HL-60 (cell line): ENCODE data around the gene CLIP2.

Source experiments
- DNase-seq, 2 experiments: peaks; one replicate each; pipeline ENCODE4 v3.0.0-alpha.2; 2010 to 2020; ENCODE audit warnings: low read depth in 1 of 2, low spot score in 1 of 2
- H3K27ac ChIP-seq: fragments of 250-450 bp; sonication (Bioruptor Pico); replicated peaks from 2 replicates; pipeline ENCODE4 v1.5.1; 2020; ENCODE audit warnings: mild to moderate bottlenecking, moderate library complexity
- H3K27me3 ChIP-seq: fragments of 250-450 bp; sonication (Bioruptor Pico); 2 replicates; pipeline ENCODE4 v1.5.1; 2021; ENCODE audit warnings: mild to moderate bottlenecking, moderate library complexity; ENCODE audit not compliant: insufficient read depth, poor library complexity, severe bottlenecking
- H3K4me3 ChIP-seq: replicated peaks from 2 replicates; pipeline ENCODE4 v1.5.1; 2011; ENCODE audit warnings: mild to moderate bottlenecking, control low read depth, low read length; ENCODE audit not compliant: insufficient read depth
- GABPA ChIP-seq: IDR thresholded peaks from 2 replicates; pipeline ENCODE4 v1.6.1; 2012; ENCODE audit warnings: low read depth
- POLR2AphosphoS5 ChIP-seq: IDR thresholded peaks from 2 replicates; pipeline ENCODE4 v1.6.1; 2012; ENCODE audit warnings: low read depth
- SPI1 ChIP-seq: IDR thresholded peaks from 2 replicates; pipeline ENCODE4 v1.6.1; 2012; ENCODE audit warnings: low read depth, mild to moderate bottlenecking, borderline replicate concordance
- TF ChIP-seq, protein P1 (sequence below): IDR thresholded peaks from 2 replicates; pipeline ENCODE4 v1.6.1; 2012; ENCODE audit warnings: low read depth; ENCODE audit not compliant: insufficient replicate concordance
- TF ChIP-seq, protein P2 (sequence below): IDR thresholded peaks from one replicate; pipeline ENCODE4 v1.5.1; 2011; ENCODE audit warnings: low read length, control low read depth, inconsistent platforms; ENCODE audit not compliant: insufficient read depth

Gene CLIP2

DNA sequence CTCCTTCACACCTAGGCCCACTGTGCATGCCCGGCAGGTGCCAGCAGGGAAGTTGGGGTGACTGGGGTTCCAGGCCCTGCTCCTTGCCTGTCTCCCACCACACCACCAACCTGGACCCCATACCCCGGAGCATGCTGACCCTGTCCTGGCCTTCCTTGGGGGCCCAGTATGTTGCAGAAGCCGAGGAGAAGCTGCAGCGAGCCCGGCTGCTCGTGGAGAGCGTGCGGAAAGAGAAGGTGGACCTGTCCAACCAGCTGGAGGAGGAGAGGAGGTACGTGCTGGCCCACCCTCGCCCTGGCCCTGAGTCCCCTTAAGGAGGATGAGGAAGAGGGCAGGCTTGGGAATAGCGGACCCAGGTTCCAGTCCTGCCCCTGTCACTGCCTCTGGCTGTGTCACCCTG lies 70.8 kb downstream of the CLIP2 start:
- TF ChIP-seq, protein P1, sequence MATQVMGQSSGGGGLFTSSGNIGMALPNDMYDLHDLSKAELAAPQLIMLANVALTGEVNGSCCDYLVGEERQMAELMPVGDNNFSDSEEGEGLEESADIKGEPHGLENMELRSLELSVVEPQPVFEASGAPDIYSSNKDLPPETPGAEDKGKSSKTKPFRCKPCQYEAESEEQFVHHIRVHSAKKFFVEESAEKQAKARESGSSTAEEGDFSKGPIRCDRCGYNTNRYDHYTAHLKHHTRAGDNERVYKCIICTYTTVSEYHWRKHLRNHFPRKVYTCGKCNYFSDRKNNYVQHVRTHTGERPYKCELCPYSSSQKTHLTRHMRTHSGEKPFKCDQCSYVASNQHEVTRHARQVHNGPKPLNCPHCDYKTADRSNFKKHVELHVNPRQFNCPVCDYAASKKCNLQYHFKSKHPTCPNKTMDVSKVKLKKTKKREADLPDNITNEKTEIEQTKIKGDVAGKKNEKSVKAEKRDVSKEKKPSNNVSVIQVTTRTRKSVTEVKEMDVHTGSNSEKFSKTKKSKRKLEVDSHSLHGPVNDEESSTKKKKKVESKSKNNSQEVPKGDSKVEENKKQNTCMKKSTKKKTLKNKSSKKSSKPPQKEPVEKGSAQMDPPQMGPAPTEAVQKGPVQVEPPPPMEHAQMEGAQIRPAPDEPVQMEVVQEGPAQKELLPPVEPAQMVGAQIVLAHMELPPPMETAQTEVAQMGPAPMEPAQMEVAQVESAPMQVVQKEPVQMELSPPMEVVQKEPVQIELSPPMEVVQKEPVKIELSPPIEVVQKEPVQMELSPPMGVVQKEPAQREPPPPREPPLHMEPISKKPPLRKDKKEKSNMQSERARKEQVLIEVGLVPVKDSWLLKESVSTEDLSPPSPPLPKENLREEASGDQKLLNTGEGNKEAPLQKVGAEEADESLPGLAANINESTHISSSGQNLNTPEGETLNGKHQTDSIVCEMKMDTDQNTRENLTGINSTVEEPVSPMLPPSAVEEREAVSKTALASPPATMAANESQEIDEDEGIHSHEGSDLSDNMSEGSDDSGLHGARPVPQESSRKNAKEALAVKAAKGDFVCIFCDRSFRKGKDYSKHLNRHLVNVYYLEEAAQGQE, result no peak
- TF ChIP-seq, protein P2, sequence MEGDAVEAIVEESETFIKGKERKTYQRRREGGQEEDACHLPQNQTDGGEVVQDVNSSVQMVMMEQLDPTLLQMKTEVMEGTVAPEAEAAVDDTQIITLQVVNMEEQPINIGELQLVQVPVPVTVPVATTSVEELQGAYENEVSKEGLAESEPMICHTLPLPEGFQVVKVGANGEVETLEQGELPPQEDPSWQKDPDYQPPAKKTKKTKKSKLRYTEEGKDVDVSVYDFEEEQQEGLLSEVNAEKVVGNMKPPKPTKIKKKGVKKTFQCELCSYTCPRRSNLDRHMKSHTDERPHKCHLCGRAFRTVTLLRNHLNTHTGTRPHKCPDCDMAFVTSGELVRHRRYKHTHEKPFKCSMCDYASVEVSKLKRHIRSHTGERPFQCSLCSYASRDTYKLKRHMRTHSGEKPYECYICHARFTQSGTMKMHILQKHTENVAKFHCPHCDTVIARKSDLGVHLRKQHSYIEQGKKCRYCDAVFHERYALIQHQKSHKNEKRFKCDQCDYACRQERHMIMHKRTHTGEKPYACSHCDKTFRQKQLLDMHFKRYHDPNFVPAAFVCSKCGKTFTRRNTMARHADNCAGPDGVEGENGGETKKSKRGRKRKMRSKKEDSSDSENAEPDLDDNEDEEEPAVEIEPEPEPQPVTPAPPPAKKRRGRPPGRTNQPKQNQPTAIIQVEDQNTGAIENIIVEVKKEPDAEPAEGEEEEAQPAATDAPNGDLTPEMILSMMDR, result no peak
- TF ChIP-seq POLR2AphosphoS5 (no peak), GABPA (no peak), SPI1 (no peak)
- no peak for DNase-seq
- H3K27me3 ChIP-seq, result no peaks in the 10 kb centered on the region
- H3K27ac ChIP-seq, result no peak overlapping the region
- no peak overlapping the region for H3K4me3 ChIP-seq

DNA sequence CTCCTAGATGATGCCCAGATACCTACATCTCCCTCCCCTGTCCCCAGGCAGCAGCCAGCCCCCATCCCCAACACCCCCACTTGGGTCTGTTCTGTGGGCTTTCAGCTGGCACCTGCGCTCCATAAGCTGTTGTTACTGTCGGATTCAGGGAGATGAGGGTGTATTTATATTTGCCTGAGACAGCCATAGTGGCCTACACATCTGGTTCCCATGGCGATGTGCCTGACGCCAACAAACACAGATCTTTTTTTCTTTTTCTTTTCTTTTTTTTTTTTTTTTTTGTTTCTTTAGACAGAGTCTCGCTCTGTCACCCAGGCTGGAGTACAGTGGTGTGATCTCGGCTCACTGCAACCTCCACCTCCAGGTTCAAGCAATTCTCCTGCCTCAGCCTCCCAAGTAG lies 73.1 kb downstream of the CLIP2 start:
- TF ChIP-seq SPI1, result no peak
- TF ChIP-seq, protein P2, result no peak
- TF ChIP-seq, protein P1, result no peak
- TF ChIP-seq GABPA, result no peak
- TF ChIP-seq POLR2AphosphoS5, result no peak
- Histone ChIP-seq H3K27me3 (no peaks in the 10 kb centered on the region), H3K27ac (no peak overlapping the region), H3K4me3 (no peak overlapping the region)
- no peak for DNase-seq

DNA sequence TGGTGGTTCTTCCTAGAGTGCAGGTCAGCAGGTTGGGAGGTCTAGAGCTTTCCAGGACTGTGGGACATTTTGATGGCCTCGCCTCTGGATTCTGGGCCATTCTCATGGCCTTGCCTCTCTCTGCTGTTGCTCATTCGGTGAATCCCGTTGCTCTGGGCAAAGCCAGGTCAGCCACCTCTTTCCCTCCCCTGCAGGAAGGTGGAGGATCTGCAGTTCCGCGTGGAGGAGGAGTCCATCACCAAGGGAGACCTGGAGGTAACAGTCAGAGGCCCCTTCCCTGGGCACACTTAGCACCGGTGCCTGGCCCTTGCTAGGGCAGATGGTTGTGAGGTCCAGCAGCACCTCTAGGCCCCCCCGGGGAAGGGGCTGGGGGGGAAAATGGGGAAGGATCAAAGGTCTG lies 74.9 kb downstream of the CLIP2 start:
- Histone ChIP-seq H3K4me3 (no peak overlapping the region), H3K27me3 (no peaks in the 10 kb centered on the region), H3K27ac (no peak overlapping the region)
- no peak for DNase-seq
- no peak for TF ChIP-seq GABPA
- no peak for TF ChIP-seq POLR2AphosphoS5
- TF ChIP-seq, protein P1, result no peak
- no peak for TF ChIP-seq SPI1
- TF ChIP-seq, protein P2, result no peak
